WTC11 (cell line): ENCODE measurements around the gene HOXA5. TPM values are rescaled to one million over a fixed set of nuclear protein-coding genes. Genes with fewer than 3 reads are reported as not detected.

Source experiments
- ATAC-seq: fragments of 200-7000 bp; cut with Tn5 transposase; 2 replicates; pipeline ENCODE4 v1.10.0; 2021; ENCODE audit warnings: mild to moderate bottlenecking, moderate library complexity
- CTCF ChIA-PET: fragments of 300-600 bp; sonication (Branson Sonifier 250); formaldehyde crosslinking; loops from one replicate; lab custom pipeline; 2021; ENCODE audit warnings: antibody characterized with exemption; lab: Charles Lee
- POLR2A ChIA-PET: fragments of 350-600 bp; sonication (Branson Sonifier 250); formaldehyde crosslinking; loops from one replicate; lab custom pipeline; 2021; ENCODE audit warnings: antibody characterized with exemption; lab: Charles Lee
- DNase-seq: peaks from one replicate; pipeline ENCODE4 v3.0.0; 2021; ENCODE audit warnings: low spot score
- H3K27ac Mint-ChIP-seq: 2 replicates; pipeline ENCODE4 v1.8.0; 2021; ENCODE audit warnings: mixed read lengths
- H3K27me3 Mint-ChIP-seq: 2 replicates; pipeline ENCODE4 v1.8.0; 2021; ENCODE audit warnings: low read depth, mild to moderate bottlenecking, moderate library complexity, mixed read lengths
- H3K36me3 Mint-ChIP-seq: 2 replicates; pipeline ENCODE4 v1.8.0; 2021; ENCODE audit warnings: mixed read lengths
- H3K4me1 Mint-ChIP-seq: 2 replicates; pipeline ENCODE4 v1.8.0; 2022; ENCODE audit warnings: mixed read lengths
- H3K4me3 Mint-ChIP-seq: 2 replicates; pipeline ENCODE4 v1.8.0; 2021; ENCODE audit warnings: mild to moderate bottlenecking, moderate library complexity, mixed read lengths
- H3K9me3 Mint-ChIP-seq: 2 replicates; pipeline ENCODE4 v1.8.0; 2021; ENCODE audit warnings: mixed read lengths
- CBFB ChIP-seq: sonication (generic); formaldehyde crosslinking; IDR thresholded peaks from 2 replicates; pipeline ENCODE4 v1.8.1; 2022; ENCODE audit warnings: mild to moderate bottlenecking, low read depth, missing genetic modification reagents
- EMX1 ChIP-seq: fragments of 250-450 bp; sonication (Bioruptor Pico); IDR thresholded peaks from 2 replicates; pipeline ENCODE4 v1.8.0; 2021; ENCODE audit warnings: mild to moderate bottlenecking
- ETV6 ChIP-seq: sonication (generic); formaldehyde crosslinking; IDR thresholded peaks from 2 replicates; pipeline ENCODE4 v1.8.1; 2022; ENCODE audit warnings: mild to moderate bottlenecking, missing genetic modification reagents
- FOXP1 ChIP-seq: sonication (generic); formaldehyde crosslinking; IDR thresholded peaks from 2 replicates; pipeline ENCODE4 v1.8.0; 2022; ENCODE audit warnings: missing genetic modification reagents, mild to moderate bottlenecking, moderate library complexity, borderline replicate concordance
- GABPB1 ChIP-seq: sonication (generic); formaldehyde crosslinking; IDR thresholded peaks from 2 replicates; pipeline ENCODE4 v1.8.1; 2023; ENCODE audit warnings: mild to moderate bottlenecking, missing genetic modification reagents
- PRRX2 ChIP-seq: fragments of 250-450 bp; sonication (Bioruptor Pico); IDR thresholded peaks from 2 replicates; pipeline ENCODE4 v1.8.0; 2021; ENCODE audit warnings: mild to moderate bottlenecking
- SOX15 ChIP-seq: fragments of 250-450 bp; sonication (Bioruptor Pico); IDR thresholded peaks from 2 replicates; pipeline ENCODE4 v1.9.0; 2021; ENCODE audit warnings: mild to moderate bottlenecking
- TCF7 ChIP-seq: sonication (generic); formaldehyde crosslinking; IDR thresholded peaks from 2 replicates; pipeline ENCODE4 v1.8.0; 2022; ENCODE audit warnings: mild to moderate bottlenecking, low read depth, missing genetic modification reagents, moderate library complexity
- TEAD1 ChIP-seq: sonication (generic); formaldehyde crosslinking; IDR thresholded peaks from 2 replicates; pipeline ENCODE4 v1.8.0; 2022; ENCODE audit warnings: mild to moderate bottlenecking, missing genetic modification reagents
- TEAD4 ChIP-seq: sonication (generic); formaldehyde crosslinking; IDR thresholded peaks from 2 replicates; pipeline ENCODE4 v1.8.0; 2022; ENCODE audit warnings: mild to moderate bottlenecking, missing genetic modification reagents
- ZNF138 ChIP-seq: sonication (generic); formaldehyde crosslinking; conservative IDR thresholded peaks from 2 replicates; pipeline ENCODE4 v1.8.1; 2022; ENCODE audit warnings: mild to moderate bottlenecking, moderate library complexity, missing genetic modification reagents
- ZNF396 ChIP-seq: fragments of 250-450 bp; sonication (Bioruptor Pico); IDR thresholded peaks from 2 replicates; pipeline ENCODE4 v1.8.0; 2021; ENCODE audit warnings: mild to moderate bottlenecking, moderate library complexity, borderline replicate concordance
- total RNA-seq: library from RNA; stranded (reverse); gene quantifications from 3 replicates; pipeline ENCODE4 v1.2.3, GENCODE V29; 2021
- TF ChIP-seq, protein P1 (sequence below): fragments of 250-450 bp; sonication (Bioruptor Pico); IDR thresholded peaks from 2 replicates; pipeline ENCODE4 v2.1.2; 2022; ENCODE audit warnings: mild to moderate bottlenecking, moderate library complexity
- TF ChIP-seq, protein P2 (sequence below): sonication (generic); formaldehyde crosslinking; IDR thresholded peaks from 2 replicates; pipeline ENCODE4 v1.8.0; 2022; ENCODE audit warnings: mild to moderate bottlenecking, missing genetic modification reagents
- TF ChIP-seq, protein P3 (sequence below): sonication (generic); formaldehyde crosslinking; IDR thresholded peaks from 2 replicates; pipeline ENCODE4 v1.8.0; 2023; ENCODE audit warnings: missing genetic modification reagents
- TF ChIP-seq, protein P4 (sequence below): sonication (generic); formaldehyde crosslinking; IDR thresholded peaks from 2 replicates; pipeline ENCODE4 v1.8.1; 2022; ENCODE audit warnings: mild to moderate bottlenecking, missing genetic modification reagents, moderate library complexity, borderline replicate concordance
- TF ChIP-seq, protein P5 (sequence below): sonication (generic); formaldehyde crosslinking; IDR thresholded peaks from 2 replicates; pipeline ENCODE4 v1.8.1; 2022; ENCODE audit warnings: low read depth, missing genetic modification reagents, borderline replicate concordance
- TF ChIP-seq, protein P6 (sequence below): sonication (generic); formaldehyde crosslinking; IDR thresholded peaks from 2 replicates; pipeline ENCODE4 v1.8.1; 2023; ENCODE audit warnings: mild to moderate bottlenecking, missing genetic modification reagents, borderline replicate concordance
- TF ChIP-seq, protein P7 (sequence below): sonication (generic); formaldehyde crosslinking; IDR thresholded peaks from 2 replicates; pipeline ENCODE4 v1.8.1; 2023; ENCODE audit warnings: mild to moderate bottlenecking, missing genetic modification reagents

Gene HOXA5
- total RNA-seq, 1 experiment from 2014 or later, result not detected

DNA sequence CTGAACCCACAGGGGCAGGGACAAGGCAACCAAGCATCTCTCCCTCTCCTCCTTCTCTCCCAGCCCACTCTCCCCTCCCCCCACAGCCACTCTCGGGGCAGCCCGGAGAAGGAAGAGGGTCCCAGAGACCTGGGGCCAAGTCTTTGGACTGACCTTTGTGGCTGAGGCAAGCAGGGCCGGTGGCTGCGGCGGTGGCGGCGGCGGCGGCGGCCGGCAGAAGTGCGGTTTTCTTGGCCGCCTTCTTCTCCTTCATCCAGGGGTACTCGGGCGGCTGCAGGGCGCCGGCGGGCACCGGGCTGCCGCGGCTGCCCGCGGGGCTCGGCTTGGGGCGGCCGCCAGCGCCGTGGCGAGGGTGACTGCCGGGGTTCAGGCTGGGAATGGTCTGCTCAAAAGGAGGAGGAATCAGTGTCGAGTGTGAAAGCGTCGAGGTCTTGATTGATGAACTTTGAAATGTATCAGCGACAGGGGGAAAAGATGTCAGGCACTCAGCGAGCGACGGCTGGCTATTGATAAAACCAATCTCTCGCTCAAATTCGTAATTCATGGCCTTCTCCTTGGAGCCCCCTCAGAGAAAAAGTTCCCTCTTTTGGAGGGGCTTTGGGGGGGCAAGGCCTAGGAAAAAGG, 41.4 kb downstream of the HOXA5 start:
- ATAC-seq, result no peak
- H3K4me1 Mint-ChIP-seq, result peaks cover 49% of the 10 kb centered on the region
- TF ChIP-seq CBFB (CRISPR knock-in tag), result no peak
- TF ChIP-seq EMX1, result no peak
- TF ChIP-seq TCF7, result no peak
- TF ChIP-seq PRRX2 (CRISPR knock-in tag), result no peak
- TF ChIP-seq ETV6 (CRISPR knock-in tag), result no peak
- TF ChIP-seq, protein P1, sequence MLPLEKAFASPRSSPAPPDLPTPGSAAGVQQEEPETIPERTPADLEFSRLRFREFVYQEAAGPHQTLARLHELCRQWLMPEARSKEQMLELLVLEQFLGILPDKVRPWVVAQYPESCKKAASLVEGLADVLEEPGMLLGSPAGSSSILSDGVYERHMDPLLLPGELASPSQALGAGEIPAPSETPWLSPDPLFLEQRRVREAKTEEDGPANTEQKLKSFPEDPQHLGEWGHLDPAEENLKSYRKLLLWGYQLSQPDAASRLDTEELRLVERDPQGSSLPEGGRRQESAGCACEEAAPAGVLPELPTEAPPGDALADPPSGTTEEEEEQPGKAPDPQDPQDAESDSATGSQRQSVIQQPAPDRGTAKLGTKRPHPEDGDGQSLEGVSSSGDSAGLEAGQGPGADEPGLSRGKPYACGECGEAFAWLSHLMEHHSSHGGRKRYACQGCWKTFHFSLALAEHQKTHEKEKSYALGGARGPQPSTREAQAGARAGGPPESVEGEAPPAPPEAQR (CRISPR knock-in tag), result no peak
- TF ChIP-seq, protein P2, sequence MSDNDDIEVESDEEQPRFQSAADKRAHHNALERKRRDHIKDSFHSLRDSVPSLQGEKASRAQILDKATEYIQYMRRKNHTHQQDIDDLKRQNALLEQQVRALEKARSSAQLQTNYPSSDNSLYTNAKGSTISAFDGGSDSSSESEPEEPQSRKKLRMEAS (CRISPR knock-in tag), result no peak
- TF ChIP-seq, protein P3, sequence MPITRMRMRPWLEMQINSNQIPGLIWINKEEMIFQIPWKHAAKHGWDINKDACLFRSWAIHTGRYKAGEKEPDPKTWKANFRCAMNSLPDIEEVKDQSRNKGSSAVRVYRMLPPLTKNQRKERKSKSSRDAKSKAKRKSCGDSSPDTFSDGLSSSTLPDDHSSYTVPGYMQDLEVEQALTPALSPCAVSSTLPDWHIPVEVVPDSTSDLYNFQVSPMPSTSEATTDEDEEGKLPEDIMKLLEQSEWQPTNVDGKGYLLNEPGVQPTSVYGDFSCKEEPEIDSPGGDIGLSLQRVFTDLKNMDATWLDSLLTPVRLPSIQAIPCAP (CRISPR knock-in tag), result no peak
- no peak for TF ChIP-seq TEAD4
- TF ChIP-seq, protein P4, sequence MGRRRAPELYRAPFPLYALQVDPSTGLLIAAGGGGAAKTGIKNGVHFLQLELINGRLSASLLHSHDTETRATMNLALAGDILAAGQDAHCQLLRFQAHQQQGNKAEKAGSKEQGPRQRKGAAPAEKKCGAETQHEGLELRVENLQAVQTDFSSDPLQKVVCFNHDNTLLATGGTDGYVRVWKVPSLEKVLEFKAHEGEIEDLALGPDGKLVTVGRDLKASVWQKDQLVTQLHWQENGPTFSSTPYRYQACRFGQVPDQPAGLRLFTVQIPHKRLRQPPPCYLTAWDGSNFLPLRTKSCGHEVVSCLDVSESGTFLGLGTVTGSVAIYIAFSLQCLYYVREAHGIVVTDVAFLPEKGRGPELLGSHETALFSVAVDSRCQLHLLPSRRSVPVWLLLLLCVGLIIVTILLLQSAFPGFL, result no peak
- ChIA-PET POLR2A (no interaction called here), CTCF (interaction anchor here (0.7 to 1.2 kb wide), 3 partner anchors 9 to 78 kb away, joined by 3 to 4 read pairs (median 3); no protein-coding TSS in a partner anchor)
- peak overlapping the region; percentile 35; the same call in 1 of the 2 replicates for H3K4me3 Mint-ChIP-seq
- no peaks in the 10 kb centered on the region for H3K9me3 Mint-ChIP-seq
- H3K27me3 Mint-ChIP-seq, result peaks cover 100% of the 10 kb centered on the region
- H3K36me3 Mint-ChIP-seq, result peaks cover 6% of the 10 kb centered on the region
- peak; percentile 39 for DNase-seq
- no peak overlapping the region for H3K27ac Mint-ChIP-seq

DNA sequence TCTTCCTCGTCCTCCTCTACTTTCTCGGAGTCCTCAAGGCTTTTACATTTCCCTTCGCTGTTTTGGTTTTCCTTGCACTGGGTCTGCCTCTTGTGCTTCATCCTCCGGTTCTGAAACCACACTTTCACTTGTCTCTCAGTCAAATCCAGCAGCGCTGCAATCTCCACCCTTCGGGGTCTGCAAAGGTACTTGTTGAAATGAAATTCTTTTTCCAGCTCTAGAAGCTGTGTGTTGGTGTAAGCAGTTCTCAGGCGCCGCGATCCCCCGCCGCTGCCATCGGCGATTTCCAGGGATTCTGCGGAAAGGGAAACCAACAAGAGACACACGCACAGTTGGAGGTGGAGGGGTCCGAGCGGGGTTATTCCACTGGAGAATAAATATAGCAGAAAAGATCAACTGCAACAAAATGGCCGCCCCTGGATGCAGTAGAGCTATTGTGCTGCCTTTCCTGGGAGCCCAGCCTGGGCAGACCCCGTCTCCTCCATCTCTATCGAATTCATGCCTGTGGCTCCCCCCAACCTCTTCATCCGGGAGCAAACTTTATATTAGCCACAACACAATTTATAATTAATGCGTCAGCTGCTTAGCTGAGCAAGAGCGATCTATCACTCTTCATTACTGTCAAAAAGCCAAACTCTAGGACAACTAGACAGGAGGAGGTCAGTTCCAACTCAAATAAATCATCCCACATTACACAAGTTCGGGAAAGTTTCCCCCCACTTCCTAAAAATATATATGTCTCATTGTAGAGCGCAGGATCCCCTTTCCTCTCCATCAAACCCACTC, 42.1 kb downstream of the HOXA5 start:
- no peaks in the 10 kb centered on the region for H3K9me3 Mint-ChIP-seq
- H3K27ac Mint-ChIP-seq, result no peak overlapping the region
- ATAC-seq (no peak), DNase-seq (no peak)
- H3K4me3 Mint-ChIP-seq, result peak overlapping the region; percentile 35
- H3K27me3 Mint-ChIP-seq, result peaks cover 100% of the 10 kb centered on the region
- H3K36me3 Mint-ChIP-seq, result peaks cover 6% of the 10 kb centered on the region
- ChIA-PET CTCF (interaction anchor here (0.7 to 1.2 kb wide), 3 partner anchors 9 to 79 kb away, joined by 3 to 4 read pairs (median 3); no protein-coding TSS in a partner anchor), POLR2A (interaction anchor here (1.8 kb wide), 1 partner anchor 14 kb away, joined by 4 read pairs; no protein-coding TSS in a partner anchor)
- H3K4me1 Mint-ChIP-seq, result peaks cover 50% of the 10 kb centered on the region
- no peak for TF ChIP-seq ZNF138
- TF ChIP-seq TEAD1 (CRISPR knock-in tag), result no peak
- TF ChIP-seq, protein P1 (CRISPR knock-in tag), result no peak
- TF ChIP-seq ZNF396 (CRISPR knock-in tag), result no peak
- no peak for TF ChIP-seq GABPB1 (CRISPR knock-in tag)
- TF ChIP-seq, protein P5, sequence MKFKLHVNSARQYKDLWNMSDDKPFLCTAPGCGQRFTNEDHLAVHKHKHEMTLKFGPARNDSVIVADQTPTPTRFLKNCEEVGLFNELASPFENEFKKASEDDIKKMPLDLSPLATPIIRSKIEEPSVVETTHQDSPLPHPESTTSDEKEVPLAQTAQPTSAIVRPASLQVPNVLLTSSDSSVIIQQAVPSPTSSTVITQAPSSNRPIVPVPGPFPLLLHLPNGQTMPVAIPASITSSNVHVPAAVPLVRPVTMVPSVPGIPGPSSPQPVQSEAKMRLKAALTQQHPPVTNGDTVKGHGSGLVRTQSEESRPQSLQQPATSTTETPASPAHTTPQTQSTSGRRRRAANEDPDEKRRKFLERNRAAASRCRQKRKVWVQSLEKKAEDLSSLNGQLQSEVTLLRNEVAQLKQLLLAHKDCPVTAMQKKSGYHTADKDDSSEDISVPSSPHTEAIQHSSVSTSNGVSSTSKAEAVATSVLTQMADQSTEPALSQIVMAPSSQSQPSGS (CRISPR knock-in tag), result no peak
- no peak for TF ChIP-seq FOXP1 (CRISPR knock-in tag)
- TF ChIP-seq SOX15 (CRISPR knock-in tag), result no peak
- TF ChIP-seq, protein P6, sequence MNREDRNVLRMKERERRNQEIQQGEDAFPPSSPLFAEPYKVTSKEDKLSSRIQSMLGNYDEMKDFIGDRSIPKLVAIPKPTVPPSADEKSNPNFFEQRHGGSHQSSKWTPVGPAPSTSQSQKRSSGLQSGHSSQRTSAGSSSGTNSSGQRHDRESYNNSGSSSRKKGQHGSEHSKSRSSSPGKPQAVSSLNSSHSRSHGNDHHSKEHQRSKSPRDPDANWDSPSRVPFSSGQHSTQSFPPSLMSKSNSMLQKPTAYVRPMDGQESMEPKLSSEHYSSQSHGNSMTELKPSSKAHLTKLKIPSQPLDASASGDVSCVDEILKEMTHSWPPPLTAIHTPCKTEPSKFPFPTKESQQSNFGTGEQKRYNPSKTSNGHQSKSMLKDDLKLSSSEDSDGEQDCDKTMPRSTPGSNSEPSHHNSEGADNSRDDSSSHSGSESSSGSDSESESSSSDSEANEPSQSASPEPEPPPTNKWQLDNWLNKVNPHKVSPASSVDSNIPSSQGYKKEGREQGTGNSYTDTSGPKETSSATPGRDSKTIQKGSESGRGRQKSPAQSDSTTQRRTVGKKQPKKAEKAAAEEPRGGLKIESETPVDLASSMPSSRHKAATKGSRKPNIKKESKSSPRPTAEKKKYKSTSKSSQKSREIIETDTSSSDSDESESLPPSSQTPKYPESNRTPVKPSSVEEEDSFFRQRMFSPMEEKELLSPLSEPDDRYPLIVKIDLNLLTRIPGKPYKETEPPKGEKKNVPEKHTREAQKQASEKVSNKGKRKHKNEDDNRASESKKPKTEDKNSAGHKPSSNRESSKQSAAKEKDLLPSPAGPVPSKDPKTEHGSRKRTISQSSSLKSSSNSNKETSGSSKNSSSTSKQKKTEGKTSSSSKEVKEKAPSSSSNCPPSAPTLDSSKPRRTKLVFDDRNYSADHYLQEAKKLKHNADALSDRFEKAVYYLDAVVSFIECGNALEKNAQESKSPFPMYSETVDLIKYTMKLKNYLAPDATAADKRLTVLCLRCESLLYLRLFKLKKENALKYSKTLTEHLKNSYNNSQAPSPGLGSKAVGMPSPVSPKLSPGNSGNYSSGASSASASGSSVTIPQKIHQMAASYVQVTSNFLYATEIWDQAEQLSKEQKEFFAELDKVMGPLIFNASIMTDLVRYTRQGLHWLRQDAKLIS (CRISPR knock-in tag), result no peak
- TF ChIP-seq, protein P7, sequence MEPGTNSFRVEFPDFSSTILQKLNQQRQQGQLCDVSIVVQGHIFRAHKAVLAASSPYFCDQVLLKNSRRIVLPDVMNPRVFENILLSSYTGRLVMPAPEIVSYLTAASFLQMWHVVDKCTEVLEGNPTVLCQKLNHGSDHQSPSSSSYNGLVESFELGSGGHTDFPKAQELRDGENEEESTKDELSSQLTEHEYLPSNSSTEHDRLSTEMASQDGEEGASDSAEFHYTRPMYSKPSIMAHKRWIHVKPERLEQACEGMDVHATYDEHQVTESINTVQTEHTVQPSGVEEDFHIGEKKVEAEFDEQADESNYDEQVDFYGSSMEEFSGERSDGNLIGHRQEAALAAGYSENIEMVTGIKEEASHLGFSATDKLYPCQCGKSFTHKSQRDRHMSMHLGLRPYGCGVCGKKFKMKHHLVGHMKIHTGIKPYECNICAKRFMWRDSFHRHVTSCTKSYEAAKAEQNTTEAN (CRISPR knock-in tag), result no peak
- TF ChIP-seq CBFB (CRISPR knock-in tag), result no peak
